D721Med (cell line): Measurements from ENCODE around the gene AFAP1.

Experiments used
- DNase-seq: peaks from one replicate; pipeline ENCODE4 v3.0.0; 2011; ENCODE audit warnings: low spot score; ENCODE audit not compliant: insufficient read length
- FAIRE-seq: peaks from 2 replicates; lab custom pipeline; 2011; peaks lifted over from hg19 to GRCh38; lab: Jason Lieb, UNC
- CTCF ChIP-seq: IDR thresholded peaks from 2 replicates; pipeline ENCODE4 v1.5.1; 2012; ENCODE audit warnings: mild to moderate bottlenecking, control low read depth; ENCODE audit not compliant: insufficient read depth; ENCODE audit errors: missing control alignments

The AFAP1 gene

DNA sequence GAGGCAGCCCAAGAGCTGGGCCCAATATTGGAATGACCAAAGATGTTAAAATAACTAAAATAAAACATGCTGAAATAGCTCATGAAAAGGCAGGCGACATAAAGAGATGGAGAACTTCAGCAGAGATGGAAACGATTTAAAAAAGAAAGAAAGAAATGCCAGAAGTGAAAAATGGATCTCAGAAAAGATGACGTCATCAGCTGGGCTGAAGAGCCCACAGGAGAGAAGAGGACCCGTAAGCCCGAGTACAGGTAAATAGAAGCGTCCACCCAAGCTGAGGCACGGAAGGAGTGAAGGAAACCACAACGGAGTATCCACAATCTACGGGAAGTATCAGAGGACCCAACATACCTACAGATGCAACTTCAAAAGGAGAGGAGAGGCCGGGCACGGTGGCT lies 112.8 kb downstream of the AFAP1 start:
- TF ChIP-seq CTCF = no peak
- FAIRE-seq (no peak), DNase-seq (no peak)

- FAIRE-seq (no peak), DNase-seq (no peak)
- TF ChIP-seq CTCF = no peak
These were observed 113.3 kb downstream of the AFAP1 start for GRCh38 chr4:7826176-7826908.

- TF ChIP-seq CTCF = no peak
- FAIRE-seq (no peak), DNase-seq (no peak)
These were observed 115.4 kb downstream of the AFAP1 start for GRCh38 chr4:7824218-7824617.

- peak; percentile 45 for DNase-seq
- peak; percentile 48 for FAIRE-seq
- TF ChIP-seq CTCF = no peak
These were observed 116.2 kb downstream of the AFAP1 start for GRCh38 chr4:7823416-7823824.

GRCh38 chr4:7822877-7823276 lies 116.8 kb downstream of the AFAP1 start:
- FAIRE-seq = no peak
- DNase-seq = no peak
- no peak for TF ChIP-seq CTCF

- no peak for DNase-seq
- FAIRE-seq = no peak
- no peak for TF ChIP-seq CTCF
These were observed 117.5 kb downstream of the AFAP1 start for GRCh38 chr4:7822137-7822505.
